OCI-LY7 (cell line): ENCODE data around the gene AKAP17A.

Experiments
- CTCF ChIP-seq: fragments of 200-600 bp; sonication (generic); conservative IDR thresholded peaks from 2 replicates; pipeline ENCODE4 v1.5.1; 2014; ENCODE audit warnings: mild to moderate bottlenecking, antibody characterized with exemption, low read length, moderate library complexity, mixed read lengths
- EZH2phosphoT487 ChIP-seq: fragments of 200-600 bp; sonication (generic); IDR thresholded peaks from 2 replicates; pipeline ENCODE4 v1.6.1; 2018; ENCODE audit warnings: low read depth, borderline replicate concordance, mild to moderate bottlenecking, mixed run types, antibody characterized with exemption, low read length, moderate library complexity, mixed read lengths

- no peak for TF ChIP-seq CTCF
- TF ChIP-seq EZH2phosphoT487, result no peak
These were observed 8.5 kb downstream of the AKAP17A start for GRCh38 chrX:1599791-1600405.
